Fibroblast of the aortic adventitia (primary cell): ENCODE data around the gene GPRIN2. TPM values are rescaled to one million over a fixed set of nuclear protein-coding genes. Genes with fewer than 3 reads are reported as not detected.

ENCODE experiments used
- DNase-seq: peaks from one replicate; pipeline ENCODE4 v3.0.0-alpha.2; 2010; ENCODE audit warnings: low read depth
- H3K4me3 ChIP-seq: 2 replicates; pipeline ENCODE4 v1.5.1; 2011; ENCODE audit warnings: low read depth, mild to moderate bottlenecking, control low read depth, low read length, moderate library complexity
- CTCF ChIP-seq: IDR thresholded peaks from 2 replicates; pipeline ENCODE4 v1.5.1; 2011; ENCODE audit warnings: mild to moderate bottlenecking, low read length, control low read depth, inconsistent platforms; ENCODE audit not compliant: insufficient read depth
- total RNA-seq: library from RNA; depleted of rRNA; stranded (reverse); fragments of >200 nt; gene quantifications from 2 replicates; pipeline ENCODE4 v1.2.3, GENCODE V29; 2012; ENCODE audit warnings: low replicate concordance

The GPRIN2 gene
- total RNA-seq, 1 donor = not detected

GRCh38 chr10:46558392-46559185 is 2.1 kb upstream of the GPRIN2 start:
- no peak overlapping the region for H3K4me3 ChIP-seq
- no peak for DNase-seq
- TF ChIP-seq CTCF = no peak

DNA sequence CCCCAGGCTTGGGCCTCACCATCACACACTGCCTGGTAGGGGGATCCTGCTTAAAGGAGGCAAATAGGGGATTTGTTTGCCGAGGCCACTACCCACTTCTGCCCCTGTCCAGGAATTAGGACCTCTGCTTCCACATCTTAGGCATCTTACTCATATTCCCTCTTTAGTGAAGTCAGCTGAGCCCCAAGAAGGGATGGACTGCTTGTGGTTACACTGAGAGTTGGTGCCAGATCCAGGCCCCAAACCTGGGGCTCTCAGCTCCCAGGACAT is 1.6 kb upstream of the GPRIN2 start:
- no peak overlapping the region for H3K4me3 ChIP-seq
- TF ChIP-seq CTCF = no peak
- DNase-seq = no peak

GRCh38 chr10:46557319-46558121 is 1.1 kb upstream of the GPRIN2 start:
- no peak for DNase-seq
- TF ChIP-seq CTCF = no peak
- H3K4me3 ChIP-seq = no peak overlapping the region

DNA sequence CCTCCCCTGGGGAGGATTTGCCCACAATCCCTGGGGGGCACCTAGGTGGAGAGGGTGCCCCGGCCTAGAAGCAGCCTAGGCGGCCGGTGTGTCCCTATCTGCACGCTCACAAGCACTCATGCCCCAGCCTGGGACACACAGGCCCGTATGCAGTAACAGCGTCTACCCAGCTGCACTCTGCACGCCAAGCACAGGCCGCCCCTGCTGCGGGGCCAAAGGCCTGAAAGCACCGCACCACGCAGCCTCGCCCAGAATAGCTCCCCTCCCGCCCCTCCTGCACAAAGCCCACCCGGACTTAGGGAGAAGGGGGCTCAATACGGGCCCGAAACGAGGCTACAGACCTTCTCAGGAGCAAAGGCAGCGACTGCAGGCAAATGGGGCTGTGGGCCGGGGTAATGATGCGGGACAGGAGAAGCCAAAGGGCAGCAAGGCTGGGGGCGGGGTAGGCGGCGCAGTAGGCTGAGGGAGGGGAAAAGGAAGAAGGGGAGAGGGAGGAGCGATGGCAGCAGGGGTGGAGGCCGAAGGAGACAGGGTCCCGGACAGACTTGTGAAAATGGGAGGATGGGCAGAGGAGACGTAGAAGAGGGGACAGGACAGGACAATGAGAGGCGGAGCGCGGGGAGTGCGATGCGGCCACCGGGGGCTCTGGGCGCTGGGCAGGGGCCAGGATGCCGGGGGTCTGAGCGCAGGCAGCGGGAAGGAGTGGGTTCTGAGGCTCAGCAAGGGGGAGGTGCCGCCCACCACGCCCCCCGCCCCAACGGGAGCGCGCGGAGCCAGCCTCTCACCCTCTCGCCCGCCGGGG is 544 bp downstream of the GPRIN2 start:
- TF ChIP-seq CTCF = no peak
- DNase-seq = no peak
- H3K4me3 ChIP-seq = peak overlapping the region; percentile 13

DNA sequence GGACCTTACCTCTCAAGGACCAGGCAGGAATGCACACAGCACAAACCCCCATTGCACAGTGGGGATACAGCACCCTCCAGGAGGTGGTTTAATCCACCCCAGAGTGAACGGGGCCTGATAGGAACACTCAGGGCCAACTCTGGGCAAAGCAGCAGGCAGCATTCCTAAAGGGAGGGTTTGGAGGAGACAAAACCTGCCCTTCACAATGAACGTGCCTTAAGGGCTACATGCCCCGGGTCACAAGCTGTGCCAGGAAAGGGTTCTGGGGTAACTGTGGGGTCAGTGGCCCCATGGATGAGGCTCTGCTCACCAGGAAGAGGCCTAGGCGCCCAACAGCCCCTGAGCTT is 1.1 kb downstream of the GPRIN2 start:
- no peak for DNase-seq
- H3K4me3 ChIP-seq = no peak overlapping the region
- TF ChIP-seq CTCF = no peak

- no peak for DNase-seq
- no peak for TF ChIP-seq CTCF
- no peak overlapping the region for H3K4me3 ChIP-seq
Measured at GRCh38 chr10:46554166-46554781, 2.2 kb downstream of the GPRIN2 start.
